Ramos (cell line): Measurements from ENCODE around the gene PSAPL1.

Experiments used
- in situ Hi-C: fragments of 300-500 bp; cut with MboI; formaldehyde crosslinking; loops from one replicate; pipeline ENCODE4 v1.14.3; 2022; ENCODE audit warnings: low sequenced_read_pairs; ENCODE audit not compliant: unreplicated experiment

Gene PSAPL1

GRCh38 chr4:7399440-7400234 lies 35.1 kb downstream of the PSAPL1 start:
- in situ Hi-C loops = no loop called here

DNA sequence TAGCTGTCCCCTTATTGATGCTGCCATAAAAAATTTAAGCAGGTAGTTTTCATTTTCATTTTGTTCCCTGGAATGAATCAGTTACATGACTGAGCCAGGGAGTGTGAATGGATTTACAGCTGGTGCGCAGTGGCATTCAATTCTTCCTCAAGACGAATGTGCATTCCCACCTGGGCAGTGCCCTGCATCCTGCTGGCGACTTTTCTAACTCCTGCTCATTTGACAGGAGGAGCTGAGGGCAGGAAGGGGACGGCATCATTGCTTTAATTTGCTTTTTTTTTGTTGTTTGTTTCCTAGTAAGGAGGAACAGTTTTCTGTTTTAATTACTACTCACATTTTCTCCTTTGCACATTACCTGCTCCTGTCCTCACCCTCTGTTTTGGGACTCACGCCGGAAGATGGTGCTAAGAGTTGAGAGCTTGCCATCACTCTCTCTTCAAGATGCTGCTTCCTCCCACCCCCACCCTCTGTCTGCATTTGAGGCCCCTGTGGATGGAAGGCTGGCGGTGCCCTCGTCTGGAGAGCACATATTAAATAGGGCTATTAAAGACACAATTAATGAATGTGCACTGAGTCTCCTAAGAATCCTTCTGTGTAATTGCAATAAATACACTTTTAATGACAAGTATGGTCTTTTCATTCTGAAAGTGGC lies 35.8 kb downstream of the PSAPL1 start:
- in situ Hi-C loops = no loop called here

DNA sequence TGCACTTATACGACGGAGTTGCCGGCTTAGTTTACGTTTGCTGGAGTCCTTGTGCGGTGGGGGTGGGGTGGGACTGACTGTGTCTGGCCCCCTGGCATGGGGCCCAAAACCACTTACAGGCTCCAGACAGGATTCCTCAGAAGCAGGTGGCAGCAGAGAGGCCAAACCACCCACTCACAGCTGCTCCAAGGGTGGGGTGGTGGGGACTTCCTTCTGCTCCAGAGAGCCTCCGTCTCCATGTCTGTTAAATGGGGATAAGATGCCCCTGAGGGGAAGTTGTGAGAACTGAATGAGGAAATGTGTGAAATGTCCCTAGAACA lies 36.7 kb downstream of the PSAPL1 start:
- in situ Hi-C loops = no loop called here

GRCh38 chr4:7397206-7398103 lies 37.3 kb downstream of the PSAPL1 start:
- in situ Hi-C loops = no loop called here

DNA sequence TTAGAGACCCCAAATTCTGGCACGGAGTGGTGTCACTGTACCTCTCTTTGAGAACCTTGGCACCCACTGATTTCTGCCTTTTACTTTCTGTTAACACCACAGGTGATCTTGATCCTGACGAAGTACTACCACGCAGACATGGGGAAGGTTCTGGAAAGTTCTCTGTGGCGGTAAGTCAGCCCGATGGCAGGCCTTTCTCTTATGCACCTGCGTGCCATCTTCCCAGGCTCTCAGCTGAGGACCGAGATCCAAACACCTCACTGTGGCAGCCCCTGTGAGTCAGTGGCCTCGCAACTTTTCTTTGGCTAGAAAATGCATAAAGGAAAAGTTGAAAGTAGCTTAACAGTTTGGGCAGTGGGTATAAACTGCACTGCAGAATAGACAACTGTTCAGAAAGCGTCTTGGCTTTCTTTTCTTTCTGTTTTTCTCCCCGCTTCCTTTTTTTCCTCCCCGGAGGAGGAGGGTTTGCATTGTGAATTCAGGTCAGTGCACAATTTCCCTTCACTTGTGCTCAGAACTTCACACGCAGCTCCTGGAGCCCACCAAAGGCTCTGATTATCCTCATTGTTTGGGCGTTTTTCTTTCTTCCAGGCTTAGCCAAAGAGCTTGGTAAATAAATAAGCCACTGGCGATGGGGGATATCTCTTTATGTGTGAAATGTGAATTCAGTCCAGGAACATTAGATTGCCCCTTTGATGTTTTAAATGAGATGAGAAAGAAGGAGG lies 38.4 kb downstream of the PSAPL1 start:
- in situ Hi-C loops = no loop called here

DNA sequence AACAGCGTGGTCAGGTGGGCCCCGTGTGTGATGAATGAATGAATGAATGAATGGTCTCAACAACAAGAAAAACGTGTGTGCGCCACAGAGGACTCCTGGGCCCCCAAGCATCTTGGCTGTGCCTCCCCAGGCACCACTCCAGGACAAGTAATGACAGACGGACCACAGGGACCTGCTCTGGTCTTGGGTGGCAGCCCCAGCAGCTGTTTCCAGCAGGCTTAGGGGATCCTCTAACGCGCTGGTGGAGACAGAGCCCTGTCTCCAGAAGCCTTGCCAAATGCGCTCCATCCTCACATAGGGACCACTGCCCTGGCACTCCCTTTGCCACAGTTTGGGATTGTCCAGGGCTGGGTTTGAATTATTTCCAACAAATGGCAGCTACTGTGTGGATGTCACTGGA lies 39.1 kb downstream of the PSAPL1 start:
- in situ Hi-C loops = no loop called here

DNA sequence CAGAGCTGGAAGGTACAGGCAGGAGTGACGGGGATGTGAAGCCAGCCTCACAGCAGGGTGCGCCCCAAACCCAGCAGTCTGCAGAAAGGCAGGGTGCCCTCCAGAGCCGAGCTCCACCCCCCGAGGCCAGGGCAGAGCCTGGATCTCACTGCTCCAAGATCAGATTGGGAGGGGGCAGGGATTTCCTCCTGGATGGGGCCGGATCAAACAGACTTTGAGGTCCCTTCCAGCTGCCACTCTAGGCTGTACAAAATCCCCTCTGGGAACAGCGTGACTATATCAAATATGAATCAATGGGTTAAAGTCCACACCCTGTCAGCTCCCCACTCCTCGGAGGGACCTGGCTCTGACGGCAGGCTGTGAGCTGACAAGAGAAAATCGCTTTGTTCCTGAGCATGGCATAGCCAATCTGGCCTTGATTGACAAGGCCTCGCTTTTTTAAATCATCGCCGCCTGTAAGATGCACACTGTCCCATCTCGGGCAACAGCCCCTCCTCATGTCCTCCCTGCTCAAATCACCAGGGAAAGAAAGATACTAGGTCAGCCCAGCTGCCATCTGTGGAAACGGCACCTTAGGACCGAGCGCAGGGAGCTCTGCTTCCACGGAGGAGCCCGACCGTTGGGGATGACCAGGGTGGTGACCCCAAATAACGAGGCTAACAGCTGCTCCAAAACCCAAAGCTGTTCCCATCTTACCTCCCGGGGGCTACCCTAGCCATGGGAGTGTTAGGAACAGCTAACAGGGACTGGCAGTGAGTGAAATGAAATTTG lies 39.9 kb downstream of the PSAPL1 start:
- in situ Hi-C loops = no loop called here

GRCh38 chr4:7393601-7394575 lies 40.8 kb downstream of the PSAPL1 start:
- in situ Hi-C loops = no loop called here

GRCh38 chr4:7392438-7393421 lies 42.0 kb downstream of the PSAPL1 start:
- in situ Hi-C loops = no loop called here

GRCh38 chr4:7391637-7392437 lies 42.9 kb downstream of the PSAPL1 start:
- in situ Hi-C loops = no loop called here

- in situ Hi-C loops = no loop called here
Measured at GRCh38 chr4:7390906-7391636, 43.7 kb downstream of the PSAPL1 start.

- in situ Hi-C loops = no loop called here
Measured at GRCh38 chr4:7390336-7390735, 44.4 kb downstream of the PSAPL1 start.

GRCh38 chr4:7389719-7390118 lies 45.0 kb downstream of the PSAPL1 start:
- in situ Hi-C loops = no loop called here

- in situ Hi-C loops = no loop called here
Measured at GRCh38 chr4:7389101-7389701, 45.5 kb downstream of the PSAPL1 start.

- in situ Hi-C loops = no loop called here
Measured at GRCh38 chr4:7388627-7389026, 46.1 kb downstream of the PSAPL1 start.

DNA sequence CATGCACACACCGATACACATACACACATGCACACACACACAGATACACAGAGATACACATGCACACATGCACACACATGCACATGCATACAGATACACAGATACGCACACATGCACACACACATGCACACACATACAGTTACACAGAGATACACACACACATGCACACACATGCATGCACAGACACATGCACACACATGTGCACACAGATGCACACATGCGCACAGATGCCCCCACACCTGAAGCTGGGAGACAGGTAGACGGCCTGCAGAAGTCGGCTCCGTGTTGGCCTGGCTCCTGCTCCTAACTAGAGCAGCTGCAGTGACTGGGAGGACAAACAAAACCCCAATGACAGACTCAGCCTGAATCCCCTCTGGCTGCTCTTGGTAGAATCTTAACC lies 46.8 kb downstream of the PSAPL1 start:
- in situ Hi-C loops = no loop called here
